Medulla oblongata (tissue), 1 donor: ENCODE measurements around the gene KRT81.
"Not testable (repeated sequence)": the region's sequence is repeated elsewhere in the genome, so short reads cannot be mapped to it uniquely, and the experiment has no call there.

Source experiments
- DNase-seq: peaks from one replicate; pipeline ENCODE4 v3.0.0-alpha.2; 2015; ENCODE audit errors: extremely low spot score

The KRT81 gene

GRCh38 chr12:52317468-52318052 lies 26.2 kb upstream of the KRT81 start:
- no peak for DNase-seq

- DNase-seq = no peak
These were observed 25.4 kb upstream of the KRT81 start for GRCh38 chr12:52316701-52317100.

DNA sequence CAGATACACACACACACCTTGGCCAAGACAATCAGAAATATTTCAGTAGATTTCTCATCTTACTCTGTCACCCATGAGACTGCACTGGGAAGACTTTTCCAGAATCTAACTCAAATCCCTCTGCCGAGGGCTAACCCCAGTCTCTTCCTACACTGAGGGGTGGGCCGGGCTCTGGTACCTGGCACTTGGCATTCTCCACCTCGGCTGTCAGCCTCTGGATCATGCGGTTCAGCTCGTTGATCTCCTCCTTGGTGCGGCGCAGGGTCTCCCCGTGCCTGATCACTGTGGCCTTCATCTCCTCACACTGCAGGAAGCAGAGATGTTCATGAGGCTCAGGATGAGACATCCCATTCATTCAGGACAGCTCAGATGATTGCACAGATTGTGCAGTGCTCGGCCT lies 25.0 kb upstream of the KRT81 start:
- DNase-seq = no peak

DNA sequence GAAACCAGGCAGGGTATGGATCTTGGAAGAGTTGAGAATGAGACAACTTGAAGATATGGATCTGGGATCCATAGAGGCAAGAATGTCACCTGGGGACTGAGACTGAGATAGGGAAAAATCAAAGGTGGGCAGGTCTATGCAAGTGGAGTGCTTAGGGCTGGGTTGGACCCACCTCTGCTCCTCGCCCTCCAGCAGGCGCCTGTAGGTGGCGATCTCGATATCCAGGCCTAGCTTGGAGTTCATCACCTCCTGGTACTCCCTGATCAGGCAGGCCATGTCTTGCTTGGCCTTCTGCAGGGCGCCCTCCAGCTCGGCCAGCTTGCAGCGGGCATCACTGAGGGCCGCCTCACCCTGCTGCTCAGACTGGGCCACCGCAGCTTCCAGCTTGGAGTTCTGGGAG lies 24.4 kb upstream of the KRT81 start:
- not testable (repeated sequence) for DNase-seq

DNA sequence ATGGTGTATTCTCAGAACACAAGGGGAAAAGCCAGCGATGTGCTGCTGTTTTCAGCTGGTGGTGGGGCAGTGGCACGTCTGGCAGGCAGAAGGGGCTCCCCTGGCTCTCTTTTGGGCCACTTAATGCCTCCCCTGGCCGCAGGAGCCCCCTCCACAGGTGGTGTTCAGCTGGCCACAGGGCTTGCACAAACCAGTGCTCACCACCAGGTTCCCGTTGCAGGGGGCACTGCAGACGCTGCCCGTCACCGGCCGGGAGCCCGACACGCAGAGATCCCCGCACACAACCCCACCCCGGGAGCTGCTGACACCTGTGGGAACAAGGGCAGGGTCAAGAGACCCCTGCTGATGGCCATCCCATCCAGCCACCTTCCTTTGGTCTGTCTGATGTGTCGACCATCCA lies 23.2 kb upstream of the KRT81 start:
- no peak for DNase-seq

- no peak for DNase-seq
These were observed 22.6 kb upstream of the KRT81 start for GRCh38 chr12:52313926-52314325.

DNA sequence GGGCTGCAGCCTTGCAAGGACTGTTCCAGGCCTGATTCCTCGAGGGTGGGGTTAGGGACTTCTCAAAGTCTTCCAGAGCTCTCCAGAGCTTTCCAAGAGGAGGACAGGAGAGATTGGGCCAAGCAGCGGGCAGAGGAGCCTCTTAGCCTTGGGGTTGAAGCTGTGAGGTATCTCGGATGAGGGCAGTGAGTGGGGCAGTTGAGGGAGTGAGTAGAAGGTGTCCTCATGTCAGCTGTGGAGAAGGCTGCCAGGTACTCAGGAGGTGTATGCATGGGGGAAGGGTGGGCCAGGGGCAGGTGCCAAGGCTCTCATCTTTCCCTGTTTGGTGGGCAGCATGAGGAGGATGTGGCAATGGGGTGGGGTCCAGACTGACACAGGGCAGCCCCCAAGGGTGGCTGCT lies 22.1 kb upstream of the KRT81 start:
- no peak for DNase-seq

- DNase-seq = no peak
These were observed 20.8 kb upstream of the KRT81 start for GRCh38 chr12:52312086-52312485.

GRCh38 chr12:52311285-52311648 lies 19.9 kb upstream of the KRT81 start:
- no peak for DNase-seq

GRCh38 chr12:52310622-52311284 lies 19.4 kb upstream of the KRT81 start:
- no peak for DNase-seq

DNA sequence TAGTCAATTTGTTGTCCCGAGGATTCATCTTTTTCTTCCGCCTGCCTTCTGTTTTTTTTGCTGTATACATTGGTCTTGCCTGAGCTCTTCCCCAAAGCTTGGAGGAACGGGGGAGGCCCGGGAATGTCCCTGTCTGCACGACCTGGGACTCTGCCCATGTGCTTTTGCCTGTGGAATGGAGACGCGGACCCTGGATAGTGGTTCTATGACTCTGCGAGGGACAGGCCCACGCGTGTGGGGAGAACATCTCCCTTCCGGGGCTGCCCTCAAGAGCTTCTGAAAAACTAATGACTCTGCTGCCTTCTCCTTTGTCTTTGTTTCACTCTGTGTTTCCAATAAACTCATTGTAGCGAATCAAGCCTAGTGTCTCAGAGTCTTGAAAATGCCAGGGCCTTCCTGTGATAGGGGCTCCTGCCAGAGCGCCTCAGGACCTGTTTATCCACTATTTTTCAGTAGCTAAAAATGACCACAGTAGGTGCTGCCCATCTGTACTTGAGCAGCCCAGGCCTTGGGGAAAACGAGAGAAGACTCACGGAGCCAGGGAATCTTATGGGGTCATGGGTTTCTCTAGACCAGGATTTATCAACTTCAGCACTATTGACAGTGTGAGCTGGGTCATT lies 17.6 kb upstream of the KRT81 start:
- peak; percentile 12 for DNase-seq

DNA sequence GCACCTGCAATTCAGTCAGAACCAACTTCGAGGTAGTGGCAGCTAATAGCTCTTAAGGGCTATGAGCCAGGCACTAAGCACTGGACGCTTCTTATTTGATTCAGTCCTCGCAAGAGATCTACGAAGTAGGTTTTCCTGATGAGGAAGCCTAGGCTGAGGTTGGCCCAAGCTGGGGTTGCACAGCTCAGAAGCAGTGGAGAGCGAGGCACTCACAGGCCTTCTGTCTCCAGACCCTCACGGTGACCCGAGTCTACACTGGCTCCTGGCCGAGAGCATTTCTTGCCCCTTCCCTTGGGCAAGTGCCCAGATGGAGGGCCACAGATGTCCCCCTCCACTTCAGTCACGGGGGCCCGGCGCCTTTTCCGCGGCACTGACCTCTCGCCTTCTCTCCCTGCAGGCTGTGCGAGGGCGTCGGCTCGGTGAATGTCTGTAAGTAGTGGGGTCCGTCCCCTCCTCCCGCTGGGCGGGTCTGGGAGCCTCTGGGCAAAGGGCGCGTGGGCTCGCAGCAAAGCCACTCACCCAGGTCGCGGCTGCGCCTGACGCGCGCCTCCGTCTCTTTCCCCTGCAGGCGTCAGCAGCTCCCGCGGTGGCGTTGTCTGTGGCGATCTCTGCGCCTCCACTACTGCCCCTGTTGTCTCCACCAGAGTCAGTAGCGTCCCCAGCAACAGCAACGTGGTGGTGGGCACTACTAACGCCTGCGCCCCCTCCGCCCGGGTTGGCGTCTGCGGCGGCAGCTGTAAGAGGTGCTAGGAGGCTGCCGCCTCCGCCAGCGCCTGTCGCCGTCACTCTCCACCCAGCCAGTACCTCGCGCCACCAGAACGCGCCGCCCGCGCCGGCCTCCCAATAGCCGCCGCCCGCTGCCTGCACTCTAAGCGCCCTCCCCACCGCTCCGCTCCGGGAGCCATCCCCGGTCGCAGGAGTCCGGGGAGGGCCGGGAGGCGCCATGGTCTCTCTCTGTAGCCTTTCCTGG lies 16.8 kb upstream of the KRT81 start:
- peak; percentile 46 for DNase-seq

- DNase-seq = no peak
These were observed 15.4 kb upstream of the KRT81 start for GRCh38 chr12:52306731-52307130.

DNA sequence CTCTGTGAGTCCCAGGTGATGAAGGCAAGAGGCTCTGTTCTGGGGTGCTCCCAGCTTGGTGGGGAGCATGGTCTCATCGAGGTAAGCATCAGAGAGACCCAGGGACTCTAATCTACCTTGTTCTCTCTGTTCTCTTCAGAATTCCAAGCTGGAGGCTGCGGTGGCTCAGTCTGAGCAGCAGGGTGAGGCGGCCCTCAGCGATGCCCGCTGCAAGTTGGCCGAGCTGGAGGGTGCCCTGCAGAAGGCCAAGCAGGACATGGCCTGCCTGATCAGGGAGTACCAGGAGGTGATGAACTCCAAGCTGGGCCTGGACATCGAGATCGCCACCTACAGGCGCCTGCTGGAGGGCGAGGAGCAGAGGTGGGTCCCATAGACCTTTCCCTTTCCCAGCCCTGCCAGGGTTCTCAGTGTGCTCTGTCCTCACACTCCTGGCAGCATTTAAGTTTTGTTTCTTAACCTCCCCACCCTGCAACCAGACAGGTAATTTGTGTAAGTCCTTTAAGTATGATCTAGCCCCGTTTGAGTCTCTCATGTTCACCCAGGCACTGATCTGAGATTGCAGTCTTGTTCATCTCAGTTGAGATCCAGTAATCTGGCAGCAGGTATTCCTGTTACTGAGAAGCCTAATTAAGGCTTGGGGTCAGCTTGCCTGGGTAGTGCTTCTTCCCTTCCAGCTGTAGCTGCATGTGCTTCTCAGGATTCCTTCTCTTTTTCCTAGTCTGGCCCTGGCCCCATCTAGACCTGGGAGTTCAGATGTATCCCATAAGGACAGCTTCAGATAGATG lies 14.8 kb upstream of the KRT81 start:
- no peak for DNase-seq

- not testable (repeated sequence) for DNase-seq
These were observed 13.6 kb upstream of the KRT81 start for GRCh38 chr12:52304941-52305411.

GRCh38 chr12:52302242-52302914 lies 11.0 kb upstream of the KRT81 start:
- DNase-seq = not testable (repeated sequence)

DNA sequence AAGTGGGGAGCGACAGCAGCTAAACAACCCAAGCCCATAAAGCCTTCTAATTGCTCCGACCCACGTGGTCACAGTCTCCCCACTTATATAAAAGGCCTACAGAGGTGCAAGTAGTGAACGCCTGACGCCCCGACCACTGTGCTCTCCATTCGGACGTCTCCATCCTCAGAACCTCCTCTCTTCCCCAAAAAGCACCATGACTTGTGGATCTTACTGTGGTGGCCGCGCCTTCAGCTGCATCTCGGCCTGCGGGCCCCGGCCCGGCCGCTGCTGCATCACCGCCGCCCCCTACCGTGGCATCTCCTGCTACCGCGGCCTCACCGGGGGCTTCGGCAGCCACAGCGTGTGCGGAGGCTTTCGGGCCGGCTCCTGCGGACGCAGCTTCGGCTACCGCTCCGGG lies 10.4 kb upstream of the KRT81 start:
- not testable (repeated sequence) for DNase-seq

DNA sequence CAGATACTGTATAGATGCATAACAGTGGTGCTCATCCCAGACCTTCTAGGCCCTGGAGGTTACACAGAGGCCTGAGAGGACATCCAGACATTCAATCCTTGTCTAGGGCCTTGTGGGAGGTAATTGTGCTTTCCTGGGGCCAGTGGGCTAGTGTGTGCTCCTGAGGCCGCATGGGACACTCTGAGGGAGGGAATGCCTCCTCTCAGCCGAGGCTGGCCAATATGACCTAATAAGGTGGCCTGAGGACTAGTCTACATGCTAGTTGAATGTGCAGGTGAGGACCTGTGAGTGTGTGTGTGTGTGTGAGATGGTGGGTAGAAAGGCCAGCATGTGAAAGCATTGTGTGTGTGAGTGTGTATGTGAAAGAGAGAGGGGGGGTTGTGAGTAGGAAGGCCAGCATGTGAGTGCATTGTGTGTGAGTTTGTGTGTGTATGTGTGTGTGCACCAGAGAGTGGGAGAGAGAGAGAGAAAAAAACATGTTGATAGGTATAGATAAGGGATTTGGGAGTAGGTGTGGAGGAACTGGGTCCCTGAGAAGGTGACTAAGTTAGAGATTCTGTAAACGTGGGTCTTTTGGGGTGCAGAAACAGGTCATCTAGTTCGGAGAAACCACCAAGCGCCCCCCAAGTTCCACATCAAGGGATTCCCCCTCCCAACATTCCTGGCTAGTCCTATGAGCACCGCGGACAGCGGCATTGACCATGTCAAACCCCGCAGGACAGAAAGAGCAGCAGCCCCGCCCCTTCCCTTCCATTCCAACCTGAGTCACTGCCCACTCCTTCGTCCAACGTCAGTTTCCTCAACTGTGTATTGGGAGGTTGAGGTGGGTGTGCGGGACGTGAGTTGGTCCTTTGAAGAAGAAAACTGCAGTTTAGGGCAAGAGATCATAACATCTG lies 9.7 kb upstream of the KRT81 start:
- DNase-seq = no peak

DNA sequence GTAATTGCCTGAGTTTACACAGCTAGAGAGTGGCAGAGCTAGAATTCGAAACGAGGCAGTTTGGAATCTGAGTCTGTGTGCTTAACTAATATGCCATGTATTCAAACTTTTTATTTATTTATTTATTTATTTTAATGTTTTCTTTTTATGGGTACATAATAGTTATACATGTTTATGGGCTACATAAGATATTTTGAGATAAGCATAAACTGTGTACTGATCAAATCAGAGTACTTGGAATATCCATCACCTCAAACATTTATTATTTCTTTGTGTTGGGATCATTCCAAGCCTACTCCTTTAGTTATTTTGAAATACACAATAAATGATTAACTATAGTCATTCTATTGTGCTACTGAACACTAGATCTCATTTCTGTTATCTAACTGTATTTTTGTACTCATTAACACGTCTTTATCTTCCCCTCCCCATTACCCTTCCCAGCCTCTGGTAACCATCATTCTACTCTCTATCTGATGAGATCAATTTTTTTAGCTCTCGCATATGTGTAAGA lies 7.4 kb upstream of the KRT81 start:
- no peak for DNase-seq
